ENCODE measurements around the gene CCL13. TPM values are rescaled to one million over a fixed set of nuclear protein-coding genes. Genes with fewer than 3 reads are reported as not detected.

CCL13 gene
- total RNA-seq, 2 donors from 2014 or later: not detected

DNA sequence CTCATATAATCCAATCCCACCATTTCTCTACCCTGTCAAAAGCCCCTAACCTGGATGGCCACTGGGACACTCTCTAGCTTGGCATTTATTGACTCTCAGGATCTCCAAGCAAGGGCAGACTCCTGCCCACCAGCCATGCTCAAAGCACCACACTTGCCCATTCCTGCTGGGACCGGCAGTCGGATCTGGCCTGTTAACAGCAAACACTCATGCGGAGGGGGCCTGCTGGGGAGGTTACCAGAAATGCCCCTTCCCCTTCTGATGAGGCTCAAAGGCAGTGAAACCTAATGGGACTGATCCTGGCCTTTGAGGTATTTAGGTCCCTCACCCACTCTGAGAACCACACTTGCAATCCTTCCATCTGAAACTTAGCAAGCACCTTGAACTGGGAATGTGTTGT, 13.3 kb downstream of the CCL13 start:
- no peak overlapping the region for H3K4me3 Mint-ChIP-seq
- TF ChIP-seq, protein P1, sequence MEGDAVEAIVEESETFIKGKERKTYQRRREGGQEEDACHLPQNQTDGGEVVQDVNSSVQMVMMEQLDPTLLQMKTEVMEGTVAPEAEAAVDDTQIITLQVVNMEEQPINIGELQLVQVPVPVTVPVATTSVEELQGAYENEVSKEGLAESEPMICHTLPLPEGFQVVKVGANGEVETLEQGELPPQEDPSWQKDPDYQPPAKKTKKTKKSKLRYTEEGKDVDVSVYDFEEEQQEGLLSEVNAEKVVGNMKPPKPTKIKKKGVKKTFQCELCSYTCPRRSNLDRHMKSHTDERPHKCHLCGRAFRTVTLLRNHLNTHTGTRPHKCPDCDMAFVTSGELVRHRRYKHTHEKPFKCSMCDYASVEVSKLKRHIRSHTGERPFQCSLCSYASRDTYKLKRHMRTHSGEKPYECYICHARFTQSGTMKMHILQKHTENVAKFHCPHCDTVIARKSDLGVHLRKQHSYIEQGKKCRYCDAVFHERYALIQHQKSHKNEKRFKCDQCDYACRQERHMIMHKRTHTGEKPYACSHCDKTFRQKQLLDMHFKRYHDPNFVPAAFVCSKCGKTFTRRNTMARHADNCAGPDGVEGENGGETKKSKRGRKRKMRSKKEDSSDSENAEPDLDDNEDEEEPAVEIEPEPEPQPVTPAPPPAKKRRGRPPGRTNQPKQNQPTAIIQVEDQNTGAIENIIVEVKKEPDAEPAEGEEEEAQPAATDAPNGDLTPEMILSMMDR (conservative IDR thresholded peaks at IDR 0.05): no peak
- no peak overlapping the region for H3K27ac Mint-ChIP-seq

DNA sequence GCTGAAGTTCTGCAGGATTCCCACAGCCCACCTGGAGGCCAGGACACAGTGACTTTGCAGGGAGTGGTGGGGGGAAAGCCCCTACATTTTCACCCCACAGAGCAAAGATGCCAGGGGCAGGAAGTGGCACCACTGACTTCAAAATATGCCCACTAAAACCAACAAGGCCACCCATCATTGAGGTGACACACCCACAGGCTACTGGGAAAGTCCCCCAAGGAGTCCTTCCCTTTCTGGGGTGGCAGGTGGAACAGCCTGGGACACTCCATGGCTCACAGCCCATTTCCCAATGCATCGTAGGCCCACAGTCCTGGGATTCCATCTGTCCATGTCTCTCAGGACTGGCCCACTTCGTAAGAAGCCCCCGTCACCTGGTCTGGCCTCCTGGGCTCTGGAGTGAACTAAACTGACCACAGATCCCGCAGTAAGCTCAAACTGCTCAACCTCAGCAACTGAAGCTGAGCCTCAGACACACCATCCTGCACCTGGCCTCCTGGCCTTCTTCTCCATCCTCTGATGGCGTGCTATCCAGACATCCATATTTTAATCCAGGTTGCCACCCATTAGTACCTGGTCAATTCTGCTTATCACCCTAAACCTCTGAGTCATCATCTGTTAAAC, 14.2 kb downstream of the CCL13 start:
- Histone ChIP-seq H3K4me3 (ENCODE audit: low read length) (no peak overlapping the region), H3K27ac (ENCODE audit: low read depth, low read length) (no peak overlapping the region), H3K36me3 (ENCODE audit: control insufficient read depth, insufficient read depth, low read length) (no peaks in the 10 kb centered on the region), H3K9ac (ENCODE audit: extremely low read depth, low read length, poor library complexity, severe bottlenecking) (no peak overlapping the region), H3K27me3 (ENCODE audit: control insufficient read depth, insufficient read depth, low read length, poor library complexity, severe bottlenecking) (peaks cover 7% of the 10 kb centered on the region), H3K9me3 (ENCODE audit: control insufficient read depth, low read length) (no peaks in the 10 kb centered on the region), H3K4me1 (ENCODE audit: control insufficient read depth, insufficient read depth, low read length) (no peaks in the 10 kb centered on the region)
- Mint-ChIP-seq H3K4me1 (peaks cover 11% of the 10 kb centered on the region), H3K27ac (no peak overlapping the region), H3K9me3 (no peaks in the 10 kb centered on the region), H3K4me3 (no peak overlapping the region), H3K36me3 (ENCODE audit: low read depth) (no peaks in the 10 kb centered on the region), H3K27me3 (ENCODE audit: insufficient read depth) (peaks cover 28% of the 10 kb centered on the region)
- TF ChIP-seq, protein P1 (conservative IDR thresholded peaks at IDR 0.05): no peak
- DNase-seq: peak; percentile 42
- WGBS, 2 experiments (ENCODE audit: insufficient coverage in 1 of 2, insufficient read length in 1 of 2): 90 to 93% methylated on average over 5 of the region's 5 CpGs

More for the DNA sequence above, 13.3 kb downstream of the CCL13 start:
- 88% methylated on average over 3 of the region's 3 CpGs; no CpG with 5 or more reads in 1 of the 2 experiments for WGBS, 2 experiments (ENCODE audit: insufficient coverage in 1 of 2, insufficient read length in 1 of 2)
- Mint-ChIP-seq H3K27me3 (ENCODE audit: insufficient read depth) (peaks cover 25% of the 10 kb centered on the region), H3K36me3 (ENCODE audit: low read depth) (no peaks in the 10 kb centered on the region), H3K9me3 (no peaks in the 10 kb centered on the region), H3K4me1 (peaks cover 11% of the 10 kb centered on the region)
- Histone ChIP-seq H3K4me1 (ENCODE audit: control insufficient read depth, insufficient read depth, low read length) (no peaks in the 10 kb centered on the region), H3K27ac (ENCODE audit: low read depth, low read length) (no peak overlapping the region), H3K4me3 (ENCODE audit: low read length) (no peak overlapping the region), H3K27me3 (ENCODE audit: control insufficient read depth, insufficient read depth, low read length, poor library complexity, severe bottlenecking) (peaks cover 7% of the 10 kb centered on the region), H3K9ac (ENCODE audit: extremely low read depth, low read length, poor library complexity, severe bottlenecking) (no peak overlapping the region), H3K9me3 (ENCODE audit: control insufficient read depth, low read length) (no peaks in the 10 kb centered on the region), H3K36me3 (ENCODE audit: control insufficient read depth, insufficient read depth, low read length) (no peaks in the 10 kb centered on the region)
- DNase-seq: peak; percentile 44

DNA sequence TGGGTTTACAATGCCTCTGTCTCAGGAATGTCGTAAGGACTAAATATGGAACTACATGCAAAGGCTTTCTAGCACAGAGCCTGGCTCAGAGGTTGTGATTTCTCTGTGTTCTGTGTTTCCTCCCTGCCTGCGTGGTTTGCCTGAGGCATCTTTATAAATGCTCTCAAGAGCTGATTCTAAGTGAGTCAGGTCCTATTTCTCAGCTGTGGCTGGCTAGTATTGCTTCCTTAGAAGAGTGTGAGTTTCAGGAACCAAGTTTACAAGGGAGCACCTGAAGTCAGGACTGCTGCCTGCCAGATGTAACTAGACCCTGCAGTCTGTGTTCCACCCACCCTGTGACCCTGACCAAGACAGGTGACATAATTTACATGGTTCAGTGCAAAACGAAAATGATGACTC, 14.7 kb downstream of the CCL13 start:
- no peaks in the 10 kb centered on the region for H3K9me3 Mint-ChIP-seq
- Histone ChIP-seq H3K9ac (ENCODE audit: extremely low read depth, low read length, poor library complexity, severe bottlenecking) (no peak overlapping the region), H3K27me3 (ENCODE audit: control insufficient read depth, insufficient read depth, low read length, poor library complexity, severe bottlenecking) (peaks cover 7% of the 10 kb centered on the region), H3K4me3 (ENCODE audit: low read length) (no peak overlapping the region), H3K9me3 (ENCODE audit: control insufficient read depth, low read length) (no peaks in the 10 kb centered on the region), H3K36me3 (ENCODE audit: control insufficient read depth, insufficient read depth, low read length) (no peaks in the 10 kb centered on the region), H3K27ac (ENCODE audit: low read depth, low read length) (no peak overlapping the region), H3K4me1 (ENCODE audit: control insufficient read depth, insufficient read depth, low read length) (no peaks in the 10 kb centered on the region)
- WGBS, 2 experiments (ENCODE audit: insufficient coverage in 1 of 2, insufficient read length in 1 of 2): 80 to 87% methylated on average over 3 of the region's 3 CpGs
- no peak overlapping the region for H3K4me3 Mint-ChIP-seq
- no peaks in the 10 kb centered on the region for H3K36me3 Mint-ChIP-seq (ENCODE audit: low read depth)
- H3K27ac Mint-ChIP-seq: no peak overlapping the region
- H3K4me1 Mint-ChIP-seq: peaks cover 11% of the 10 kb centered on the region
- TF ChIP-seq, protein P1 (conservative IDR thresholded peaks at IDR 0.05): no peak
- peak; percentile 40 for DNase-seq
- peaks cover 32% of the 10 kb centered on the region for H3K27me3 Mint-ChIP-seq (ENCODE audit: insufficient read depth)
